ENCODE measurements around the gene CDHR1.

DNA sequence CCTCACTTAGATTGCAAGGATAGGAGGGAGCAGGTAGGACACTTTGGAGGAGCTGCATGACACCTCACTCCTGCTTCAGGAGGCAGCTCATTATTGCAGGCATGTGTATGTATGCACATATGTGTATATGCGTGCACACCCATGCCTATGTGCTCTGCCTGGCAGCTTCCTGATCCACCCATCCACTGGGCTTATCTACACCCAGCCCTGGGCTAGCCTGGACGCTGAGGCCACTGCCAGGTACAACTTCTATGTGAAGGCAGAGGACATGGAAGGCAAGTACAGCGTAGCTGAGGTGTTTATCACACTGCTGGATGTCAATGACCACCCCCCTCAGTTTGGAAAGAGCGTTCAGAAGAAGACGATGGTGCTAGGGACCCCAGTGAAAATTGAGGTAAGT, 17.7 kb downstream of the CDHR1 start:
- TF ChIP-seq TAF1 (IDR thresholded peaks at IDR 0.05; ENCODE audit: low read depth): no peak
- TF ChIP-seq, protein P1, sequence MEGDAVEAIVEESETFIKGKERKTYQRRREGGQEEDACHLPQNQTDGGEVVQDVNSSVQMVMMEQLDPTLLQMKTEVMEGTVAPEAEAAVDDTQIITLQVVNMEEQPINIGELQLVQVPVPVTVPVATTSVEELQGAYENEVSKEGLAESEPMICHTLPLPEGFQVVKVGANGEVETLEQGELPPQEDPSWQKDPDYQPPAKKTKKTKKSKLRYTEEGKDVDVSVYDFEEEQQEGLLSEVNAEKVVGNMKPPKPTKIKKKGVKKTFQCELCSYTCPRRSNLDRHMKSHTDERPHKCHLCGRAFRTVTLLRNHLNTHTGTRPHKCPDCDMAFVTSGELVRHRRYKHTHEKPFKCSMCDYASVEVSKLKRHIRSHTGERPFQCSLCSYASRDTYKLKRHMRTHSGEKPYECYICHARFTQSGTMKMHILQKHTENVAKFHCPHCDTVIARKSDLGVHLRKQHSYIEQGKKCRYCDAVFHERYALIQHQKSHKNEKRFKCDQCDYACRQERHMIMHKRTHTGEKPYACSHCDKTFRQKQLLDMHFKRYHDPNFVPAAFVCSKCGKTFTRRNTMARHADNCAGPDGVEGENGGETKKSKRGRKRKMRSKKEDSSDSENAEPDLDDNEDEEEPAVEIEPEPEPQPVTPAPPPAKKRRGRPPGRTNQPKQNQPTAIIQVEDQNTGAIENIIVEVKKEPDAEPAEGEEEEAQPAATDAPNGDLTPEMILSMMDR (IDR thresholded peaks at IDR 0.05; ENCODE audit: poor library complexity, severe bottlenecking): no peak
- TF ChIP-seq POLR2AphosphoS5 (IDR thresholded peaks at IDR 0.05): no peak
- TF ChIP-seq EZH2 (IDR thresholded peaks at IDR 0.05; ENCODE audit: borderline replicate concordance, insufficient read depth, low read length, poor library complexity, severe bottlenecking): no peak
- TF ChIP-seq, protein P2, sequence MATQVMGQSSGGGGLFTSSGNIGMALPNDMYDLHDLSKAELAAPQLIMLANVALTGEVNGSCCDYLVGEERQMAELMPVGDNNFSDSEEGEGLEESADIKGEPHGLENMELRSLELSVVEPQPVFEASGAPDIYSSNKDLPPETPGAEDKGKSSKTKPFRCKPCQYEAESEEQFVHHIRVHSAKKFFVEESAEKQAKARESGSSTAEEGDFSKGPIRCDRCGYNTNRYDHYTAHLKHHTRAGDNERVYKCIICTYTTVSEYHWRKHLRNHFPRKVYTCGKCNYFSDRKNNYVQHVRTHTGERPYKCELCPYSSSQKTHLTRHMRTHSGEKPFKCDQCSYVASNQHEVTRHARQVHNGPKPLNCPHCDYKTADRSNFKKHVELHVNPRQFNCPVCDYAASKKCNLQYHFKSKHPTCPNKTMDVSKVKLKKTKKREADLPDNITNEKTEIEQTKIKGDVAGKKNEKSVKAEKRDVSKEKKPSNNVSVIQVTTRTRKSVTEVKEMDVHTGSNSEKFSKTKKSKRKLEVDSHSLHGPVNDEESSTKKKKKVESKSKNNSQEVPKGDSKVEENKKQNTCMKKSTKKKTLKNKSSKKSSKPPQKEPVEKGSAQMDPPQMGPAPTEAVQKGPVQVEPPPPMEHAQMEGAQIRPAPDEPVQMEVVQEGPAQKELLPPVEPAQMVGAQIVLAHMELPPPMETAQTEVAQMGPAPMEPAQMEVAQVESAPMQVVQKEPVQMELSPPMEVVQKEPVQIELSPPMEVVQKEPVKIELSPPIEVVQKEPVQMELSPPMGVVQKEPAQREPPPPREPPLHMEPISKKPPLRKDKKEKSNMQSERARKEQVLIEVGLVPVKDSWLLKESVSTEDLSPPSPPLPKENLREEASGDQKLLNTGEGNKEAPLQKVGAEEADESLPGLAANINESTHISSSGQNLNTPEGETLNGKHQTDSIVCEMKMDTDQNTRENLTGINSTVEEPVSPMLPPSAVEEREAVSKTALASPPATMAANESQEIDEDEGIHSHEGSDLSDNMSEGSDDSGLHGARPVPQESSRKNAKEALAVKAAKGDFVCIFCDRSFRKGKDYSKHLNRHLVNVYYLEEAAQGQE (IDR thresholded peaks at IDR 0.05; ENCODE audit: borderline replicate concordance): no peak
- no peak for TF ChIP-seq EP300 (conservative IDR thresholded peaks at IDR 0.05; ENCODE audit: poor library complexity, severe bottlenecking)
- TF ChIP-seq MXI1 (conservative IDR thresholded peaks at IDR 0.05; ENCODE audit: poor library complexity, severe bottlenecking): no peak
- no peak for TF ChIP-seq SMC3 (conservative IDR thresholded peaks at IDR 0.05; ENCODE audit: poor library complexity)
- TF ChIP-seq RAD21 (conservative IDR thresholded peaks at IDR 0.05): no peak
